ENCODE results near the gene DIS3L2.

The DIS3L2 gene

DNA sequence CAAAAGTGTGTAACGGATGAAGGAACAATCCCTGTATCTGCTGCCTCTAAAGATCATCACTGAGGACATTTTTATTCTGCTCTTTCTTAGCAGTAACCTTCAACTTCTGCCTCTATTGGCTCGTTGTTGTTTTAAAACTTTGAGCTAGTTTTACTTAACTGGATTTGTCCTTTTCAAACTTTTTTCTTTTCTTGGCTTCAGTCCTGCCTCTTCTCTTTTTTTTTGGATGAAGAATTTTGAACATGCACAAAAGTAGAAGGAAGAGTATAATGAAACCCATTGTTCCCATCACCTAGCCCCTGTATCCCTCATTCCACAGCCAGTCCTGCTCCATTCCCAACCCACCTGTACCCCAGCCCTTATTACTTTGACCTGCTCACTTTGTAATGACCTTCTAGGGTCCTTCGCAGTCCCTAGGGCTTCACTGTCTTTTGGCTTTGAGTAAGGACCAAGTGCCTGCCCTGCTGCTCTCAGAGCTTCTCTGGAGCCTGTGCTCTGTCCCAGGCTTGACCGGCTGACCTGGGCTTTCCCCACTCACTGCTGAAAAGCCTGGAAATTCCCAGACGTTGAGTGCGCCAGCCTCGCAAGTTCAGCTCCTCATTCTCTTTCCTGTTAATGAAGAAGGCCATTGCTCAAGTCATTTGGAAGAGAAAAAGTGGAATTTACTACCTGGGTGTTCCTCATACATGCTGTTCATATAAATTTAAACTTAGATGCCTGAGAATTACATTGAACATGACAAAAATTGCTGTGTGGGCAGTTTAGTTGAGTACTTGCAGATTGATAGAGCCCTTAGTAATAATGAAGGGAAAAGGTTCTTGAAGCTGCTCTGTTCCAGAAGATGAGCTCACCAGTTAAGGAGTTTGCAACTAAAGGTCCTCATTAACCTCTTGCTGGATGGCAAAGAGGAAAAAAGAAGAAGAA is 267.7 kb downstream of the DIS3L2 start:
- H3K27me3 ChIP-seq (replicated peaks; ENCODE audit: control insufficient read depth, insufficient read depth, low read length), result no peaks in the 10 kb centered on the region
- H3K4me3 ChIP-seq (replicated peaks; ENCODE audit: low read depth, low read length), result no peak overlapping the region
- TF ChIP-seq CTCF (IDR thresholded peaks at IDR 0.05; ENCODE audit: insufficient read depth, low read length, poor library complexity, severe bottlenecking), result no peak
- DNase-seq (ENCODE audit: extremely low read depth, insufficient read length), result no peak
- no peaks in the 10 kb centered on the region for H3K36me3 ChIP-seq (ENCODE audit: control insufficient read depth, insufficient read depth, low read length)

DNA sequence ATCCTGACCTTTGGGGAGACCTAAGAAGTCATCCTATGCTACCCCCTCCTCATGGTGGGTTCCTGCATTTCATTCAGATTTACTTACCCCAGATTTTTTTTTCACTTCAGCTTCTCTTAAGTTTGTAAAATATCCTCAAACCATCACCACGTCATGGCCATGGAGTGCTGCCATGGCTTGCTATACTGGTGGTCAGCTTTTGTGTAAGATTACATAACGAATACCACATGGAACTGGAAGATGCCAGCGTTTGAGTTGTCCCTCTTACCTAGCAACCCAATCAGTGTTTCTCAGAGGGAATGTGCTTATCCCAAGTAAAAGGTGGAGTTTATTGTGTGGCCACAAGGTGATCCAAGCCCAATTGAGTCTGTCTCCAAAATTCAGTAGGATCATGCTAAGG is 268.4 kb downstream of the DIS3L2 start:
- TF ChIP-seq CTCF (IDR thresholded peaks at IDR 0.05; ENCODE audit: insufficient read depth, low read length, poor library complexity, severe bottlenecking), result no peak
- DNase-seq (ENCODE audit: extremely low read depth, insufficient read length), result no peak
- Histone ChIP-seq H3K27me3 (replicated peaks; ENCODE audit: control insufficient read depth, insufficient read depth, low read length) (no peaks in the 10 kb centered on the region), H3K4me3 (replicated peaks; ENCODE audit: low read depth, low read length) (no peak overlapping the region), H3K36me3 (ENCODE audit: control insufficient read depth, insufficient read depth, low read length) (no peaks in the 10 kb centered on the region)

- Histone ChIP-seq H3K27me3 (replicated peaks; ENCODE audit: control insufficient read depth, insufficient read depth, low read length) (no peaks in the 10 kb centered on the region), H3K36me3 (ENCODE audit: control insufficient read depth, insufficient read depth, low read length) (no peaks in the 10 kb centered on the region), H3K4me3 (replicated peaks; ENCODE audit: low read depth, low read length) (no peak overlapping the region)
- peak; percentile 54 for TF ChIP-seq CTCF (IDR thresholded peaks at IDR 0.05; ENCODE audit: insufficient read depth, low read length, poor library complexity, severe bottlenecking)
- DNase-seq (ENCODE audit: extremely low read depth, insufficient read length), result no peak
These were observed 269.0 kb downstream of the DIS3L2 start for GRCh38 chr2:232230560-232230959.

DNA sequence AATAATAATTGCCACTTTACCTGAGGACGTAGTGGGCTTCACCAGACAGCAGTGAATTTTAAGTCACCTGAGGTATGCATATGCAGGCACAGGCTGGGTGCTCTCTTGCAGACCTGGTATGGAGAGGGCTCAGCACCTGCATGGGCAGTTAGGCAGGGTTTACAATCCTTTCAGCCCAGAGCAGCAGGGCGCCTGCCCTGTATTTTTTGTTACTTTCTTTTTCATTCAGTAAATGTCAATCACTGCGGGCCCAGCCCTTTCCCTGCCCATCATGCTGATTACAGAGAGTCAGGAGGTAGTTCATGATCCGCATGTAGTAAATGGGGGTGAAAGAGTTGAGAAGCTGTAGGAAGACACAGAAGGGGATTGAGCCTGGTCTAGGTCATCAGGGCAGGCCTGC is 270.0 kb downstream of the DIS3L2 start:
- TF ChIP-seq CTCF (IDR thresholded peaks at IDR 0.05; ENCODE audit: insufficient read depth, low read length, poor library complexity, severe bottlenecking), result no peak
- no peaks in the 10 kb centered on the region for H3K27me3 ChIP-seq (replicated peaks; ENCODE audit: control insufficient read depth, insufficient read depth, low read length)
- DNase-seq (ENCODE audit: extremely low read depth, insufficient read length), result no peak
- H3K36me3 ChIP-seq (ENCODE audit: control insufficient read depth, insufficient read depth, low read length), result no peaks in the 10 kb centered on the region
- no peak overlapping the region for H3K4me3 ChIP-seq (replicated peaks; ENCODE audit: low read depth, low read length)

GRCh38 chr2:232232915-232233314 is 271.4 kb downstream of the DIS3L2 start:
- Histone ChIP-seq H3K27me3 (replicated peaks; ENCODE audit: control insufficient read depth, insufficient read depth, low read length) (no peaks in the 10 kb centered on the region), H3K36me3 (ENCODE audit: control insufficient read depth, insufficient read depth, low read length) (no peaks in the 10 kb centered on the region), H3K4me3 (replicated peaks; ENCODE audit: low read depth, low read length) (no peak overlapping the region)
- DNase-seq (ENCODE audit: extremely low read depth, insufficient read length), result no peak
- no peak for TF ChIP-seq CTCF (IDR thresholded peaks at IDR 0.05; ENCODE audit: insufficient read depth, low read length, poor library complexity, severe bottlenecking)

Measured in GM06990 (cell line).